PC-3 (cell line): Measurements from ENCODE around the gene TGFB2. TPM values are rescaled to one million over a fixed set of nuclear protein-coding genes. Genes with fewer than 3 reads are reported as not detected.

Experiments used
- ATAC-seq: fragments of 200-7000 bp; cut with Tn5 transposase; 2 replicates; pipeline ENCODE4 v1.9.1; 2020; ENCODE audit warnings: mild to moderate bottlenecking, moderate library complexity
- BruUV-seq: library from RNA; stranded (reverse); fragments of 400-500 nt; replicated peaks from 2 replicates; lab custom pipeline; 2021; lab: Mats Ljungman, UMichigan
- CTCF ChIA-PET: fragments of 300-600 bp; sonication (Branson Sonifier 250); formaldehyde crosslinking; loops from one replicate; lab custom pipeline; 2022; ENCODE audit warnings: antibody characterized with exemption; lab: Charles Lee
- POLR2A ChIA-PET: fragments of 300-600 bp; sonication (Branson Sonifier 250); formaldehyde crosslinking; loops from one replicate; lab custom pipeline; 2022; ENCODE audit warnings: antibody characterized with exemption; ENCODE audit not compliant: unreplicated experiment; lab: Charles Lee
- DNase-seq: peaks from one replicate; pipeline ENCODE4 v3.0.0-alpha.2; 2015
- H2AFZ ChIP-seq: fragments of 300-600 bp; sonication (generic); 2 replicates; pipeline ENCODE4 v1.6.0; 2016; ENCODE audit warnings: antibody characterized with exemption, low read length
- H3F3A ChIP-seq: fragments of 300-600 bp; sonication (generic); one replicate; pipeline ENCODE4 v1.6.0; 2017; ENCODE audit warnings: antibody characterized with exemption, low read length, control low read depth, mild to moderate bottlenecking; ENCODE audit not compliant: unreplicated experiment
- H3K27ac ChIP-seq: fragments of 300-600 bp; sonication (generic); 2 replicates; pipeline ENCODE4 v1.5.1; 2016; ENCODE audit warnings: mild to moderate bottlenecking, low read length
- H3K27me3 ChIP-seq: fragments of 300-600 bp; sonication (generic); 2 replicates; pipeline ENCODE4 v1.6.1; 2016; ENCODE audit warnings: low read length, mixed read lengths
- H3K36me3 ChIP-seq: fragments of 300-600 bp; sonication (generic); 2 replicates; pipeline ENCODE4 v1.6.1; 2016; ENCODE audit warnings: low read depth, mixed run types, low read length, mixed read lengths
- H3K4me1 ChIP-seq: fragments of 300-600 bp; sonication (generic); 2 replicates; pipeline ENCODE4 v1.5.1; 2016; ENCODE audit warnings: low read length; ENCODE audit not compliant: insufficient read depth
- H3K4me2 ChIP-seq: fragments of 300-600 bp; sonication (generic); 2 replicates; pipeline ENCODE4 v1.6.0; 2016; ENCODE audit warnings: low read length
- H3K4me3 ChIP-seq: fragments of 300-600 bp; sonication (generic); 2 replicates; pipeline ENCODE4 v1.5.1; 2016; ENCODE audit warnings: mild to moderate bottlenecking, low read length, mixed read lengths
- H3K79me2 ChIP-seq: fragments of 300-600 bp; sonication (generic); 2 replicates; pipeline ENCODE4 v1.6.1; 2017; ENCODE audit warnings: low read length, mixed read lengths
- H3K9ac ChIP-seq: fragments of 300-600 bp; sonication (generic); 2 replicates; pipeline ENCODE4 v1.6.0; 2016; ENCODE audit warnings: mild to moderate bottlenecking, low read length
- H3K9me2 ChIP-seq: fragments of 300-600 bp; sonication (generic); replicated peaks from 2 replicates; pipeline ENCODE4 v1.6.1; 2016; ENCODE audit warnings: mixed run types, low read length, mixed read lengths
- H3K9me3 ChIP-seq: fragments of 300-600 bp; sonication (generic); 2 replicates; pipeline ENCODE4 v1.6.1; 2016; ENCODE audit warnings: low read length, mixed read lengths
- H4K20me1 ChIP-seq: fragments of 300-600 bp; sonication (generic); 2 replicates; pipeline ENCODE4 v1.6.1; 2016; ENCODE audit warnings: low read length, mixed read lengths
- CTCF ChIP-seq: fragments of 300-600 bp; sonication (generic); conservative IDR thresholded peaks from 2 replicates; pipeline ENCODE4 v1.5.1; 2017; ENCODE audit warnings: antibody characterized with exemption, low read depth, mild to moderate bottlenecking, low read length
- EZH2 ChIP-seq: fragments of 300-600 bp; sonication (generic); IDR thresholded peaks from one replicate; pipeline ENCODE4 v1.6.1; 2017; ENCODE audit warnings: antibody characterized with exemption, mild to moderate bottlenecking, low read length; ENCODE audit not compliant: unreplicated experiment
- EZH2phosphoT487 ChIP-seq: fragments of 300-600 bp; sonication (generic); IDR thresholded peaks from 2 replicates; pipeline ENCODE4 v1.6.1; 2018; ENCODE audit warnings: mild to moderate bottlenecking, antibody characterized with exemption, low read length, borderline replicate concordance
- intact Hi-C: fragments of 100-400 bp; cut with micrococcal nuclease; formaldehyde crosslinking; loops from 2 replicates; pipeline ENCODE4 v1.9.0; 2023
- total RNA-seq: library from RNA; depleted of rRNA; stranded (reverse); fragments of >200 nt; gene quantifications from 2 replicates; pipeline ENCODE4 v1.2.3, GENCODE V29; 2014

Gene TGFB2
- total RNA-seq, 1 experiment from 2014 or later, result 50.3 TPM

GRCh38 chr1:218363141-218363540 lies 18.0 kb downstream of the TGFB2 start:
- Histone ChIP-seq H2AFZ (no peak overlapping the region), H3K4me2 (no peak overlapping the region), H3K4me1 (peaks cover 4% of the 10 kb centered on the region; the same call in 1 of the 2 replicates), H3K27me3 (no peaks in the 10 kb centered on the region), H3K4me3 (no peak overlapping the region), H3K79me2 (peaks cover 99% of the 10 kb centered on the region), H3K27ac (no peak overlapping the region), H3K36me3 (peaks cover 40% of the 10 kb centered on the region), H3K9me2 (no peaks in the 10 kb centered on the region), H3F3A (no peaks in the 10 kb centered on the region), H4K20me1 (no peaks in the 10 kb centered on the region), H3K9ac (no peak overlapping the region), H3K9me3 (no peaks in the 10 kb centered on the region)
- ChIA-PET CTCF (no interaction called here), POLR2A (interaction anchor here (0.6 kb wide), 2 partner anchors 100 to 227 kb away, joined by 3 to 4 read pairs; no protein-coding TSS in a partner anchor)
- intact Hi-C loops, result loop anchor here (5.0 kb wide), 3 partner anchors 74 to 294 kb away; no protein-coding TSS in a partner anchor
- DNase-seq (no peak), ATAC-seq (no peak)
- BruUV-seq, result no TSS peak
- no peak for TF ChIP-seq CTCF

- CTCF ChIA-PET, result no interaction called here
- Histone ChIP-seq H3K4me1 (no peaks in the 10 kb centered on the region), H4K20me1 (no peaks in the 10 kb centered on the region), H3K79me2 (peaks cover 98% of the 10 kb centered on the region), H3K36me3 (peaks cover 46% of the 10 kb centered on the region), H3K9ac (no peak overlapping the region), H3K9me2 (no peaks in the 10 kb centered on the region), H3K4me2 (no peak overlapping the region), H3K27ac (no peak overlapping the region), H3F3A (no peaks in the 10 kb centered on the region), H3K4me3 (no peak overlapping the region), H3K9me3 (no peaks in the 10 kb centered on the region), H3K27me3 (no peaks in the 10 kb centered on the region), H2AFZ (no peak overlapping the region)
- intact Hi-C loops, result loop anchor here (5.0 kb wide), 3 partner anchors 73 to 293 kb away; no protein-coding TSS in a partner anchor
- no peak for ATAC-seq
- TF ChIP-seq EZH2phosphoT487, result no peak
- DNase-seq, result no peak
- BruUV-seq, result no TSS peak
- POLR2A ChIA-PET, result interaction anchor here (0.5 to 0.6 kb wide), 2 partner anchors 10 to 99 kb away, joined by 3 read pairs; no protein-coding TSS in a partner anchor
Measured at GRCh38 chr1:218364028-218364710, 19.0 kb downstream of the TGFB2 start.

DNA sequence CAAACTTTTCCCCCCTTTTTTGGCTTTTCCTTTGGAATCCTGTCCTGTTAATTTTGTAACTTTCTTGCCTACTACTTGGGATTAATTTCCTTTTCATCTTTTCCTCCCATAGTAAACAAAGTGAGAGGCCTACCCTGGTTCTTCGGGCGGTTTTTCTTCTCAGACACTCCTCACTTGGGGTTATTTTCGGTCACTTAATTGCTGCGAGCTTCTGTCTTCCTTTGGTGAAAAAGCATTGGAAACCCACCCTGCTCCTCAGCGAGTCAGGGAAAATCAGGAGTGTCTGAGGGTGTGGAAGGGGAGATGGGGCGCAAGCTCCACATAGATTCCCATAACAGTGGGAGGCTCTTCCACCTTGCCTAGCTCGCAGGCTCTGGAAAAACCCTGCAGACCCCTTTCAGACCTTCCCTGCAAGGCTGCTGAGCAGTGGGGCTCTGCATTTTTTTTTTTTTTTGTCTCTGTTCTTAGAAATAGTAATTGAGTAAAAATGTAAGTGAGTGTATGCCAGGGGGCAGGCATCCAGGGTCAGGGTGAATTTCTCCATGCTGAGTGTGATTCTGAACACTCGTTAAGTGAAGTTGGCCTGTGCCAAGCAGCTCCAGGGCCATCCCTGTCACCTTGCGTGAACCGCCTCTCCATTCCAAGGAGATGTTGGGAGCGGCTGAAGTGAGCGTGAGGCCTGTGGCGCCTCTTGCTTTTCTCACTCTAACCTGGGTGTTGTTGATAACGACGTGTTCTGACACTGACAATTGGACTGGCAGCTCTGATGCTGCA lies 20.3 kb downstream of the TGFB2 start:
- Histone ChIP-seq H3K79me2 (peaks cover 98% of the 10 kb centered on the region), H3K36me3 (peaks cover 40% of the 10 kb centered on the region), H3K4me3 (no peak overlapping the region), H3K9me3 (no peaks in the 10 kb centered on the region), H3K27ac (no peak overlapping the region), H3F3A (no peaks in the 10 kb centered on the region), H2AFZ (no peak overlapping the region), H3K4me2 (no peak overlapping the region), H3K4me1 (peaks cover 10% of the 10 kb centered on the region; the same call in 1 of the 2 replicates), H3K9me2 (no peaks in the 10 kb centered on the region), H4K20me1 (no peaks in the 10 kb centered on the region), H3K27me3 (no peaks in the 10 kb centered on the region), H3K9ac (no peak overlapping the region)
- intact Hi-C loops, result no loop called here
- ATAC-seq (no peak), DNase-seq (no peak)
- ChIA-PET POLR2A (interaction anchor here (0.7 kb wide), 1 partner anchor 769 kb away, joined by 4 read pairs; no protein-coding TSS in a partner anchor), CTCF (interaction anchor here (0.7 kb wide), 1 partner anchor 702 kb away, joined by 3 read pairs; no protein-coding TSS in a partner anchor)
- no TSS peak for BruUV-seq
- TF ChIP-seq EZH2, result no peak
- TF ChIP-seq EZH2phosphoT487, result no peak
- TF ChIP-seq CTCF, result no peak
